SK-N-SH (cell line): Measurements from ENCODE around the gene FAM76A.

Experiments used
- CTCF ChIP-seq: fragments of 200-600 bp; sonication (generic); IDR thresholded peaks from 2 replicates; pipeline ENCODE4 v1.6.1; 2017; ENCODE audit warnings: antibody characterized with exemption, mild to moderate bottlenecking, moderate library complexity
- EP300 ChIP-seq, 2 experiments: IDR thresholded peaks; 2 replicates each; pipeline versions ENCODE4 v1.4.0 to v1.6.1; 2012; ENCODE audit warnings: borderline replicate concordance in 1 of 2, low read depth in 1 of 2, low read length in 1 of 2
- JUND ChIP-seq: IDR thresholded peaks from 2 replicates; pipeline ENCODE4 v1.4.0; 2012
- MAX ChIP-seq: IDR thresholded peaks from 2 replicates; pipeline ENCODE4 v1.4.0; 2012; ENCODE audit warnings: low read depth
- POLR2AphosphoS5 ChIP-seq: IDR thresholded peaks from 2 replicates; pipeline ENCODE4 v1.6.1; 2012; ENCODE audit warnings: low read depth, low read length
- TAF1 ChIP-seq: IDR thresholded peaks from 2 replicates; pipeline ENCODE4 v1.6.1; 2012; ENCODE audit warnings: low read depth, mild to moderate bottlenecking, low read length, moderate library complexity, borderline replicate concordance
- TCF12 ChIP-seq: IDR thresholded peaks from 2 replicates; pipeline ENCODE4 v1.4.0; 2012

DNA sequence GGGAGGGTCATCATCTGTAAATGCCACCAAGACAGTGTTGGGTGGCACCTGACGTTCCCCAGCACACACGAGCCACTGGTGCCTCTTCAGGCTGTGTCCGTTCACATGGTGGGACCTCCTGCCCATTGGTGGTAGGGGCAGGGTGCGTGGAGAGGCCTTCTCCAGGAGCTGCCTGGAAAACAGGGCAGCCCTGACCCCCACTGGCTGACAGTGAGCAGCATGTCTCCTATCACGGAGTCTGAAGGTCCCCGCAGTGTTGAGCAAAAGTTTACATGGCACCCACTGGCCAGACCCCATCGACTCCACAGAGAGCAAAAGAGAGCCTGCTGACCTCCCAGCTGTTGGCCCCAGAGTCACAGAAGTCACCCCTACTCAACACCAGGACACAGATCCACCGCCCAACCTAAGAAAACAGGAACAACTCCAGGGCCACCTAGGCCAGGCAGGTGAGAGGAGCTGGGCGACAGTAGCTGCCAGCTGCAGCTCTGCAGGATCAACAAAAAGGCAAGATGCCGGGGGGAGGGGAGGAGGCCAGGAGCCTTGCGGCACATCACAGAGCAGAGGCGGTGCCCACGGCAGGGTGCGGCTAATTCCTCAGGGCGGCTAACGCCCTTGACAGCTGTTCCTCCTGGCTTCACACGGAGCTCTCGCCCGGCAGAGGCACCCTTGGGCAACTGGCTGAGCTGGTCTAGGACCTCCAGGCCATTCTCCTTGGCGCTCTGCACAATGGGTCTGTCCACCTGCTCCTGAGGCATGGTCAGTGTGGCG, 39.4 kb upstream of the FAM76A start:
- TF ChIP-seq MAX (no peak), TCF12 (no peak), CTCF (no peak), EP300 (IDR thresholded peaks at IDR 0.05; ENCODE audit: borderline replicate concordance in 1 of 2, low read depth in 1 of 2, low read length in 1 of 2) (no peak), POLR2AphosphoS5 (no peak), JUND (no peak), TAF1 (no peak)
